Panc1 (cell line): ENCODE results near the gene ADD1. TPM values are rescaled to one million over a fixed set of nuclear protein-coding genes. Genes with fewer than 3 reads are reported as not detected.

Experiments used
- ATAC-seq: fragments of 200-7000 bp; cut with Tn5 transposase; 2 replicates; pipeline ENCODE4 v1.9.1; 2020; ENCODE audit warnings: mild to moderate bottlenecking, moderate library complexity
- BruUV-seq: library from RNA; stranded (reverse); fragments of 400-500 nt; replicated peaks from 2 replicates; lab custom pipeline; 2021; lab: Mats Ljungman, UMichigan
- CTCF ChIA-PET: fragments of 300-600 bp; sonication (Branson Sonifier 250); formaldehyde crosslinking; loops from one replicate; lab custom pipeline; 2022; ENCODE audit warnings: antibody characterized with exemption; lab: Charles Lee
- POLR2A ChIA-PET: fragments of 300-600 bp; sonication (Branson Sonifier 250); formaldehyde crosslinking; loops from one replicate; lab custom pipeline; 2022; ENCODE audit warnings: antibody characterized with exemption; lab: Charles Lee
- DNase-seq: peaks from one replicate; pipeline ENCODE4 v3.0.0-alpha.2; 2010; ENCODE audit warnings: low read depth, low spot score
- H3K27ac ChIP-seq: 2 replicates; pipeline ENCODE4 v1.5.1; 2011; ENCODE audit warnings: mild to moderate bottlenecking, low read length, inconsistent platforms
- H3K27me3 ChIP-seq: fragments of 200-500 bp; sonication (Bioruptor generic); 2 replicates; pipeline ENCODE4 v1.6.0; 2014; ENCODE audit warnings: low read length, inconsistent platforms; ENCODE audit not compliant: control insufficient read depth, insufficient read depth
- H3K36me3 ChIP-seq: fragments of 200-500 bp; sonication (Bioruptor generic); 2 replicates; pipeline ENCODE4 v1.5.1; 2014; ENCODE audit warnings: inconsistent platforms, mild to moderate bottlenecking, low read length, moderate library complexity; ENCODE audit not compliant: control insufficient read depth, insufficient read depth
- H3K4me1 ChIP-seq: 2 replicates; pipeline ENCODE4 v1.5.1; 2011; ENCODE audit warnings: inconsistent platforms, mild to moderate bottlenecking, low read length, moderate library complexity; ENCODE audit not compliant: control insufficient read depth, insufficient read depth
- H3K4me3 ChIP-seq, 2 experiments: 2 replicates each; pipeline ENCODE4 v1.5.1; 2011 to 2012; ENCODE audit warnings: low read depth in 2 of 2, low read length in 2 of 2, mild to moderate bottlenecking in 2 of 2, inconsistent platforms in 1 of 2, moderate library complexity in 1 of 2
- H3K9me3 ChIP-seq: fragments of 200-500 bp; sonication (Bioruptor generic); 2 replicates; pipeline ENCODE4 v1.5.1; 2014; ENCODE audit warnings: low read depth, mild to moderate bottlenecking, inconsistent platforms, low read length, moderate library complexity; ENCODE audit not compliant: control insufficient read depth, insufficient read depth
- CTCF ChIP-seq: fragments of 450-650 bp; IDR thresholded peaks from 2 replicates; pipeline ENCODE4 v1.5.1; 2017; ENCODE audit warnings: mild to moderate bottlenecking
- POLR2AphosphoS5 ChIP-seq: IDR thresholded peaks from 2 replicates; pipeline ENCODE4 v1.6.1; 2012; ENCODE audit warnings: mild to moderate bottlenecking, low read depth, low read length, moderate library complexity
- REST ChIP-seq, 2 experiments: IDR thresholded peaks; 2 replicates each; pipeline ENCODE4 v1.6.1; 2011 to 2012; ENCODE audit warnings: low read depth in 2 of 2, control low read depth in 1 of 2, low read length in 1 of 2, mild to moderate bottlenecking in 1 of 2, moderate library complexity in 1 of 2; ENCODE audit not compliant: insufficient read depth in 1 of 2
- SIN3A ChIP-seq: IDR thresholded peaks from 2 replicates; pipeline ENCODE4 v1.6.1; 2012; ENCODE audit warnings: low read depth, mild to moderate bottlenecking, low read length, moderate library complexity, borderline replicate concordance; ENCODE audit not compliant: insufficient read depth
- TCF7L2 ChIP-seq: IDR thresholded peaks from 2 replicates; pipeline ENCODE4 v1.6.1; 2011; ENCODE audit warnings: mild to moderate bottlenecking, low read depth, low read length, inconsistent platforms
- in situ Hi-C: cut with HindIII; loops from 2 replicates; pipeline ENCODE4 v1.10.0; 2016; ENCODE audit warnings: low sequenced_read_pairs, low pct_unique_long_range_greater_than_20kb
- intact Hi-C: fragments of 100-400 bp; cut with micrococcal nuclease; formaldehyde crosslinking; loops from one replicate; pipeline ENCODE4 v1.10.0; 2022; ENCODE audit not compliant: unreplicated experiment
- total RNA-seq: library from RNA; stranded (reverse); gene quantifications from one replicate; pipeline ENCODE4 v1.2.1, GENCODE V29; 2021; ENCODE audit not compliant: unreplicated experiment

The ADD1 gene
- total RNA-seq, 1 experiment from 2014 or later = 158 TPM

- in situ Hi-C loops (no loop called here), intact Hi-C loops (no loop called here)
- H3K27ac ChIP-seq = no peak overlapping the region
- ATAC-seq (no peak), DNase-seq (no peak)
- TF ChIP-seq REST (IDR thresholded peaks at IDR 0.05; ENCODE audit: insufficient read depth in 1 of 2, low read depth in 2 of 2, low read length in 1 of 2) = no peak
- TF ChIP-seq TCF7L2 = no peak
- no peak for TF ChIP-seq CTCF
- TF ChIP-seq SIN3A = no peak
- TF ChIP-seq POLR2AphosphoS5 = no peak
- no peaks in the 10 kb centered on the region for H3K4me1 ChIP-seq
- BruUV-seq = no TSS peak
- H3K4me3 ChIP-seq = no peak overlapping the region
- CTCF ChIA-PET = no interaction called here
- no peaks in the 10 kb centered on the region for H3K9me3 ChIP-seq
- POLR2A ChIA-PET = no interaction called here
- H3K36me3 ChIP-seq = no peaks in the 10 kb centered on the region; the same call in 1 of the 2 replicates
- no peaks in the 10 kb centered on the region for H3K27me3 ChIP-seq
These were observed 12.7 kb upstream of the ADD1 start for GRCh38 chr4:2830632-2831610.

- ChIA-PET POLR2A (no interaction called here), CTCF (no interaction called here)
- Histone ChIP-seq H3K27me3 (no peaks in the 10 kb centered on the region), H3K9me3 (no peaks in the 10 kb centered on the region), H3K4me3 (no peak overlapping the region), H3K4me1 (no peaks in the 10 kb centered on the region), H3K27ac (no peak overlapping the region), H3K36me3 (no peaks in the 10 kb centered on the region; the same call in 1 of the 2 replicates)
- TF ChIP-seq REST (IDR thresholded peaks at IDR 0.05; ENCODE audit: insufficient read depth in 1 of 2, low read depth in 2 of 2, low read length in 1 of 2) = no peak
- no peak for TF ChIP-seq CTCF
- TF ChIP-seq POLR2AphosphoS5 = no peak
- ATAC-seq (no peak), DNase-seq (no peak)
- in situ Hi-C loops = no loop called here
- no TSS peak for BruUV-seq
- intact Hi-C loops = no loop called here
These were observed 11.9 kb upstream of the ADD1 start for GRCh38 chr4:2831611-2832308.
